Ascending aorta (tissue), 2 donors: Measurements from ENCODE around the gene TFB1M. TPM values are rescaled to one million over a fixed set of nuclear protein-coding genes. Genes with fewer than 3 reads are reported as not detected.
"Not testable (repeated sequence)": the region's sequence is repeated elsewhere in the genome, so short reads cannot be mapped to it uniquely, and the experiment has no call there.

ENCODE experiments used
- DNase-seq, 2 donors: peaks; one replicate each; pipeline ENCODE4 v3.0.0-alpha.2; 2019; ENCODE audit warnings: low spot score in 2 of 2
- H3K27ac ChIP-seq, 2 donors: fragments of 200-600 bp; sonication (generic); one replicate each; pipeline ENCODE4 v1.5.1; 2016 to 2017; ENCODE audit warnings: mild to moderate bottlenecking in 1 of 2
- H3K27me3 ChIP-seq: fragments of 200-600 bp; sonication (generic); one replicate; pipeline ENCODE4 v1.5.1; 2017
- H3K36me3 ChIP-seq, 2 donors: fragments of 200-600 bp; sonication (generic); one replicate each; pipeline ENCODE4 v1.5.1; 2016
- H3K4me1 ChIP-seq, 2 donors: fragments of 200-600 bp; sonication (generic); one replicate each; pipeline ENCODE4 v1.5.1; 2016 to 2017; ENCODE audit warnings: mild to moderate bottlenecking in 1 of 2
- H3K4me3 ChIP-seq, 2 donors: fragments of 200-600 bp; sonication (generic); one replicate each; pipeline ENCODE4 v1.5.1; 2016 to 2017; ENCODE audit warnings: mild to moderate bottlenecking in 1 of 2
- H3K9me3 ChIP-seq, 2 donors: fragments of 200-600 bp; sonication (generic); one replicate each; pipeline ENCODE4 v1.5.1; 2016
- CTCF ChIP-seq, 3 experiments: fragments of 200-600 bp in 2 of 3; fragments of 450-650 bp in 1 of 3; sonication (generic) in 2 of 3; IDR thresholded peaks; one replicate each; pipeline ENCODE4 v1.5.1; 2016 to 2019; ENCODE audit warnings: antibody characterized with exemption in 3 of 3, mild to moderate bottlenecking in 1 of 3, moderate library complexity in 1 of 3
- intact Hi-C: fragments of 100-400 bp; cut with DNase I; formaldehyde crosslinking; loops from one replicate; pipeline ENCODE4 v1.15.1; 2023
- total RNA-seq: library from RNA; depleted of rRNA; stranded (reverse); fragments of >200 nt; gene quantifications from one replicate; pipeline ENCODE4 v1.1.0, GENCODE V29; 2016

The TFB1M gene
- total RNA-seq, 1 donor from 2014 or later, result 2.9 TPM

DNA sequence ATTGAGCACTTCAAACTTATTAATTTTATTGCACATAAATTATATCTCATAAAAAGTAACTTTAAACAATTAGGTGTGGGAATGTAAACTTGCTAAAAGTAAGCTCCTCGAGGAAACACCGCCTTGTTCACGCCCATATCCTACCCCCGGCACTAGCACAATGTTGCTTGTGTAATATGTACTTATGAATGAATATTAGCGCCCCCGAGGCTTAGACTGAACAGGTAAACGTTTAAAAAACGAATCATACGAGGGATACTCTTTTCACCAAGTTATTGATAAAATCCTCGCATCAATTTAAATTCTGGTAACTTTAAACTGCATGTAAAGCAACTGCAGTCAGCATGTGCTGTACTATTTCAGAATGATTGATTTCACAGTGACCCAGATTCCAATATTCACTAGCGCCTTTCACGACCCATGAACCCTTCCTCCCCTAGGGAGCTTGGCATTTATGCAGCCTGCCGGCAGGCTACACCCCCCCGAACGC, 637 bp downstream of the TFB1M start:
- intact Hi-C loops, result loop anchor here (1.0 to 5.0 kb wide), 4 partner anchors 136 to 1709 kb away; partner anchors contain the start of gene SCAF8
- DNase-seq, result no peak
- H3K27me3 ChIP-seq, result no peaks in the 10 kb centered on the region

DNA sequence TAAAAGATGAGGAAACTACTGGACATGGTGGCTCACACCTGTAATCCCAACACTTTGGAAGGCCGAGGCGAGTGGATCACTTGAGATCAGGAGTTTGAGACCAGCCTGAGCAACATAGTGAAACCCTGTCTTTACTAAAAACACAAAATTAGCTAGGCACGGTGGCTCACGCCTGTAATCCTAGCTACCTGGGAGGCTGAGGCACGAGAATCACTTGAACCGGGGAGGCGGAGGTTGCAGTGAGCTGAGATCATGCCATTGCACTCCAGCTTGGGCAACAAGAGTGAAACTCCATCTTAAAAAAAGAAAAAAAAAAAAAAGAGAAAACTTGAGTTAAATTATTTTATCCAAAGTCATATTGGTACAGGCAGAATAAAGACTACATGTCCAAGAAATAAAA, 1.3 kb downstream of the TFB1M start:
- not testable (repeated sequence) for H3K27ac ChIP-seq, H3K27me3 ChIP-seq, DNase-seq, H3K4me1 ChIP-seq, H3K9me3 ChIP-seq, H3K36me3 ChIP-seq
- peak overlapping the region in 1 of 2 donors; percentile 90 for H3K4me3 ChIP-seq
- intact Hi-C loops, result loop anchor here (5.0 kb wide), 3 partner anchors 136 to 1709 kb away; partner anchors contain the start of gene SCAF8

More for the DNA sequence above, 637 bp downstream of the TFB1M start:
- peaks cover 0 to 7% of the 10 kb centered on the region in 2 donors for H3K36me3 ChIP-seq
- no peak for TF ChIP-seq CTCF (IDR thresholded peaks at IDR 0.05)
- peaks cover 0 to 3% of the 10 kb centered on the region in 2 donors for H3K4me1 ChIP-seq
- no peaks in the 10 kb centered on the region for H3K9me3 ChIP-seq
- H3K27ac ChIP-seq, result peak overlapping the region; percentile 79 to 84
- H3K4me3 ChIP-seq, result peak overlapping the region; percentile 77 to 90

DNA sequence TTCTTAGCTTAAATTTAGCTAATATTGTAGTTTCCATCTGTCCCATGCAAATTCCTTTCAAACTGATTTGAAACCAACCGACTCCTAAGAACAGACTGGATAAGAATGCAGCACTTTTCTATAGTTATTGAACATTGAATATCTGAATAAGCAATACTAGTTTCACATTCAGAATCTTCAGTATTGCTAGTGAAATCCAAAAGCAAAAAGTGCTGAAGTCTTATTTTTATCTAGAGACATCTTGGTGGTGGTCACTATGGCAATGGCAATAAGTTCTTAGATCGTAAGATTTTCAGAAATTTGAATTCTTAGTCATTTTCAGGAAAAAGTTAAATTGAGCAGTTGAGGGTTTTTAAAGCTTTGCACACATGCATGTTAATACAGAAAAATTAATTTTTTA, 2.7 kb downstream of the TFB1M start:
- no peak for TF ChIP-seq CTCF (IDR thresholded peaks at IDR 0.05)
- intact Hi-C loops, result loop anchor here (5.0 kb wide), 3 partner anchors 134 to 1711 kb away; partner anchors contain the start of gene SCAF8
- Histone ChIP-seq H3K4me3 (no peak overlapping the region), H3K27ac (no peak overlapping the region), H3K36me3 (peaks cover 4 to 7% of the 10 kb centered on the region in 2 donors), H3K27me3 (no peaks in the 10 kb centered on the region), H3K9me3 (no peaks in the 10 kb centered on the region), H3K4me1 (peaks cover 0 to 3% of the 10 kb centered on the region in 2 donors)
- DNase-seq, result no peak

DNA sequence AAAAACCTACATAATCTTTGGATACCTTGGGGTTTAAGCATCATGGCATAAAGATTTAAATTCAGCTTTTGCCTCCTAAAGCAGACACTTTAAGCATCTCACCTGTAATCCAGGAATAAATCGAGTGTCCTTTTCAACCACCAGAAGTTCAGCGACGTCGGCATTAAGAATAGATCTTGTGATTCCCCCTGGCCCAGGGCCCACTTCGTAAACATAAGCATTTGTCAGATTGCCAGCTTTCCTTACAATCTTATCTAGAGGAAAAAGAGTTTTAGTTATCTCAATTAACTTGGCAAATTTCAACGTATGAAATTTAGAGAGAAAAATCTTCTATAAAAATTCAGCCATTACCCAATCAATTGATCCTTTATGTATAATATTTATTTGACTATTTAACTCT, 3.2 kb downstream of the TFB1M start:
- Histone ChIP-seq H3K9me3 (no peaks in the 10 kb centered on the region), H3K27ac (no peak overlapping the region), H3K4me1 (peaks cover 0 to 3% of the 10 kb centered on the region in 2 donors), H3K36me3 (peaks cover 4 to 7% of the 10 kb centered on the region in 2 donors), H3K27me3 (no peaks in the 10 kb centered on the region), H3K4me3 (no peak overlapping the region)
- intact Hi-C loops, result loop anchor here (5.0 kb wide), 3 partner anchors 134 to 1711 kb away; partner anchors contain the start of gene SCAF8
- no peak for TF ChIP-seq CTCF (IDR thresholded peaks at IDR 0.05)
- no peak for DNase-seq

DNA sequence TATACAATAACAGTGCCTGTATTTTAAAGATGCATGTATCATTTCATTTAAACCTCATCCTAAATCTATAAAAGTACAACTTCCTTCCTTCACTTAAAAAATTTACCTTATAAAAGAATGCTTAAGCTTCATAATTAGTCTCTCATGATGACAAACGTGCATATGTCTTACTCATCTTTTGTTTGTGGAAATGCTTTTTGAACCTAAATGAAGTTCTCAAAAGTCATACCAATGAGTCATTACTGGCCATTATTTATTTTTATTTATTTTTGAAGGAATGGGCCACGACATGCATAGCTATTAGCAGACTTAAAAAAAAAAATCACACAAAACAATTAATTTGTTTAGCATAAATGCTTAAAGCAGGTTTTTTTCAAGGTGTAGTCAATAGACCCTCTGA, 3.7 kb downstream of the TFB1M start:
- Histone ChIP-seq H3K9me3 (no peaks in the 10 kb centered on the region), H3K4me3 (no peak overlapping the region), H3K27me3 (no peaks in the 10 kb centered on the region), H3K27ac (no peak overlapping the region), H3K4me1 (peaks cover 0 to 3% of the 10 kb centered on the region in 2 donors), H3K36me3 (peaks cover 4 to 7% of the 10 kb centered on the region in 2 donors)
- intact Hi-C loops, result loop anchor here (5.0 kb wide), 3 partner anchors 133 to 1712 kb away; partner anchors contain the start of gene SCAF8
- TF ChIP-seq CTCF (IDR thresholded peaks at IDR 0.05), result no peak
- no peak for DNase-seq

- no peak for DNase-seq
- Histone ChIP-seq H3K27me3 (no peaks in the 10 kb centered on the region), H3K27ac (no peak overlapping the region), H3K4me3 (no peak overlapping the region), H3K9me3 (no peaks in the 10 kb centered on the region), H3K4me1 (peaks cover 0 to 3% of the 10 kb centered on the region in 2 donors), H3K36me3 (peaks cover 4 to 7% of the 10 kb centered on the region in 2 donors)
- TF ChIP-seq CTCF (IDR thresholded peaks at IDR 0.05), result no peak
- intact Hi-C loops, result no loop called here
Observed at GRCh38 chr6:155309150-155309549, 5.1 kb downstream of the TFB1M start.
